ENCODE data around the gene CD4.

The CD4 gene

GRCh38 chr12:6830286-6830890, 41.1 kb downstream of the CD4 start:
- no peak for DNase-seq

GRCh38 chr12:6830999-6831398, 41.7 kb downstream of the CD4 start:
- no peak for DNase-seq

GRCh38 chr12:6831450-6831995, 42.2 kb downstream of the CD4 start:
- no peak for DNase-seq

GRCh38 chr12:6832125-6832524, 42.8 kb downstream of the CD4 start:
- DNase-seq = no peak

- no peak for DNase-seq
Measured at GRCh38 chr12:6833189-6833890, 44.0 kb downstream of the CD4 start.

- no peak for DNase-seq
Measured at GRCh38 chr12:6834254-6834653, 44.9 kb downstream of the CD4 start.

- no peak for DNase-seq
Measured at GRCh38 chr12:6834873-6835272, 45.5 kb downstream of the CD4 start.

- no peak for DNase-seq
Measured at GRCh38 chr12:6836851-6837250, 47.5 kb downstream of the CD4 start.

GRCh38 chr12:6837370-6838060, 48.2 kb downstream of the CD4 start:
- no peak for DNase-seq

GRCh38 chr12:6838854-6839253, 49.5 kb downstream of the CD4 start:
- DNase-seq = no peak

- DNase-seq = peak; percentile 48
Measured at GRCh38 chr12:6839482-6840201, 50.3 kb downstream of the CD4 start.

GRCh38 chr12:6840330-6840729, 51.0 kb downstream of the CD4 start:
- no peak for DNase-seq

- DNase-seq = no peak
Measured at GRCh38 chr12:6840761-6841515, 51.6 kb downstream of the CD4 start, which contains the start of gene GNB3. Gene GNB3 (plus strand): TSS chr12:6840925. CDS start chr12:6841288, 363 bp downstream.

GRCh38 chr12:6842075-6842474, 52.7 kb downstream of the CD4 start:
- no peak for DNase-seq

- DNase-seq = no peak
Measured at GRCh38 chr12:6843118-6843902, 54.0 kb downstream of the CD4 start.

- no peak for DNase-seq
Measured at GRCh38 chr12:6845395-6845794, 56.1 kb downstream of the CD4 start.

GRCh38 chr12:6846316-6846869, 57.1 kb downstream of the CD4 start:
- DNase-seq = no peak

- no peak for DNase-seq
Measured at GRCh38 chr12:6847676-6848075, 58.3 kb downstream of the CD4 start.

GRCh38 chr12:6849427-6849826, 60.1 kb downstream of the CD4 start:
- DNase-seq = no peak

- DNase-seq = no peak
Measured at GRCh38 chr12:6849976-6850560, 60.7 kb downstream of the CD4 start.

- no peak for DNase-seq
Measured at GRCh38 chr12:6850796-6851152, 61.4 kb downstream of the CD4 start.

Measured in NCI-H69 (cell line).